CMK (cell line): Measurements from ENCODE around the gene PTCRA.
"Not testable (repeated sequence)": the region's sequence is repeated elsewhere in the genome, so short reads cannot be mapped to it uniquely, and the experiment has no call there.

Source experiments
- DNase-seq: peaks from one replicate; pipeline ENCODE4 v3.0.0-alpha.2; 2010; ENCODE audit warnings: low read depth

Gene PTCRA

GRCh38 chr6:42940493-42941045 is 24.7 kb downstream of the PTCRA start:
- no peak for DNase-seq

DNA sequence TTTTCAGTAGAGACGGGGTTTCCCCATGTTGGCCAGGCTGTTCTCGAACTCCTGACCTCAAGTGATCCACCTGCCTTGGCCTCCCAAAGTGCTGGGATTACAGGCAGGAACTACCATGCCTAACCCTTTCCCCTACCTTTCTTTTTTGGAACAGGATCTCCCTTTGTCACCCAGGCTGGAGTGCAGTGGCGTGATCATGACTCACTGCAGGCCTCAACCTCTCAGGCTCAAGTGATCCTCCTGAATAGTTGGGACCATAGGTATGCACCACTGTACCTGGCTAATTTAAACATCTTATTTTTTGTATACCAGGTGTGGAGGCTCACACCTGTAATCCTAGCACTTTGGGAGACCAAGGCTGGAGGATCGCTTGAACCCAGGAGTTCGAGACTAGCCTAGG is 25.5 kb downstream of the PTCRA start:
- DNase-seq: not testable (repeated sequence)

- no peak for DNase-seq
These were observed 26.6 kb downstream of the PTCRA start for GRCh38 chr6:42942444-42942843.

DNA sequence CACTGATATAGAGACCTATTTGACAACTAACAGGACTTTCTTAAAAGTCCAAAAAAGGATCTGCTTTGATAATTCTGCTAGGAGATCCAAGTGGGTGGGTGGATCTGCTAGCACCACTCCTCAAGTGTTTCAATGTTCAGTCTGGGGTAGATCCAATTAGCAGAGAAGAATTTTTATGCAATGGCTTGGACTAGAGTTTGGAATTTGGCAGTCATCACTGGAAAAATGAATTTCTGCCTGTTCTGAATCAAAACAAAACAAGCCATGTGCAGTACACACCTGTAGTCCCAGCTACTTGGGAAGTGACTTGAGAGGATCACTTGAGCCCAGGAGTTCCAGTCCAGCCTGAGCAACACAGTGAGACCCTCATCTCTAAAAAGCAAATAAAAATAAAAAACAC is 32.1 kb downstream of the PTCRA start:
- no peak for DNase-seq

DNA sequence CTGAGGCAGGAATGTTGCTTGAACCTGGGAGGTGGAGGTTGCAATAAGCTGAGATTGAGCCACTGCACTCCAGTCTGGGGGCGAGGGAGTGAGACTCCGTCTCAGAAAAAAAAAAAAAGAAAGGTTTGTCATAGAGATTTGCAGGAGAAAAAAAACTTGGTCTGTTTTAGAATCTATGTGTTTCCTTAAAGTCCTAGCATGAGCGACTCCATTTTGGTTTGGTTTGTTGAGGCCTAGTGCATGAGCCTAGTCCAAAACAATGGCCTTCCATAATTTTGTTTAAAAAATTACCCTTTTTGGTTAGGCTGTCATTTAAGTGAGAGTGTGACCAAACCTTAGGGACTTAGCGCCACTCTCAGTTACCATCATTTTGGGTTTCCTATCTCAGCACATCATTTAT is 36.5 kb downstream of the PTCRA start:
- no peak for DNase-seq

DNA sequence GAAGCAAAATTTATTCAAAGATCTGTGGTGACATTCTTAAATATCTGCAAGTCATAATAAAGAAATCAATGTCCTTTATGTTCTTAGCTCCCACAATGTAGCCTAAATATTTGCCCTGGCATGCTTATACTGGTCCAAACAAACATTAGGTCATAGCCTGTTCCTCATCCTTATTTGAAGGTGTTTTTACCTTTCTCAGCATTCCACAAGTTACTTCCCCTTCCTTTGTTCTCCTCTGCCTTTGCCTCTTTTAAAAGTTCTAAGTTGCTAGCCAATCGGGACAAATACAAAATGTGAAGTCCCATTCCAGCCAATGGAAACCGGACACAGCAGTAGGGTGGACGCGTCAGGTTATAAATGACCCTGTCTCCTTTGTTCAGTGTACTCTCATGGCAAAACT is 38.6 kb downstream of the PTCRA start:
- not testable (repeated sequence) for DNase-seq

DNA sequence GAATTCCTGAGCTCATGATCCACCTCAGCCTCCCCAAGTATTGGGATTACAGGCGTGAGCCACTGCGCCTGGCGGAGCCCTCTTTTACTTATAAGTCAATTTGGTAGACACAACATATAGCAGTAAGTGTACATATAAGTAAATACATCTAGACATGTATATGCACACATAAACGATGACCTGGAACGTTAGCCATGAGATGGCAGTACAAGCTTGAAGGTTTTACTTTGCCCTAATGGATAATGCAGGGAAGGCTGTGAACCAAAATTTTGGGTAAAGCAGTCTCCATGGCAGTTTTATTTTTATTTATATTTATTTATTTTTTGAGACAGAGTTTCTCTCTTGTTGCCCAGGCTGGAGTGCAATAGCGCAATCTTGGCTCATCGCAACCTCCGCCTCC is 42.3 kb downstream of the PTCRA start:
- DNase-seq: no peak

DNA sequence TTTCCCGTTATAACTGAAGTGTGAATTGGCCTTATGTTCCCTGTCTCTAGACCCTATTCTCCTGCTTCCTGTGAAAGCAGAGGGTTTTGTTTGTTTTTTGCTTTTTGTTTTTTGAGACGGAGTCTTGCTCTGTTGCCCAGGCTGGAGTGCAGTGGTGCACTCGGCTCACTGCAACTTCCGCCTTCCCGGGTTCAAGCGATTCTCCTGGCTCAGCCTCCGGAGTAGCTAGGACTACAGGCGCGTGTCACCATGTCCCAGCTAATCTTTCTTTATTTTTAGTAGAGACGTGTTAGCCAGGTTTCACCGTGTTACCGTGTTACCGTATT is 44.0 kb downstream of the PTCRA start:
- no peak for DNase-seq

GRCh38 chr6:42960243-42961019 is 44.6 kb downstream of the PTCRA start, which contains the start of gene GNMT:
Gene GNMT (plus strand): TSS chr6:42960754. CDS start chr6:42960768, 14 bp downstream.
- no peak for DNase-seq

DNA sequence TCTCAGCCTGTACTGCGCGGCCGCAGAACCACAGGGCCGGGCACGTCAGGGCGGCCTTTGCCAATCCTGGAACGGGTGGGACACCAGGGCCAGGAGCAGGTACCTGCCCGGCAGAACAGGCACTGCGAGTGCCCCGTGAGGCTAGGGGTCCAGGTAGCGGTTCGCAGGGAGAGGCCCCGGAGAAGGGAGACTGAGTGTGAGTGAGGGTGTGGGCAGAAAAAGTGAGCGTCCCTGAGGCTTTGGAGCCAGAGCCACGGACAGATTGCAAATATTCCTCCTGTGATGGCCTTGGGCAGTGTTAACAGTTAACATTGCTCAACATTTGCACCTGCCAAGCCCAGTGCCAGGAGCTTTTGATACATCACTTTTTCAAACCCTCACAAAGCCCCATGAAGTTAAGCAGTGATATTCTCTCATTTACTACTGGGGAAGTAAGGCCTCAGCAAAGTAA is 45.2 kb downstream of the PTCRA start:
- no peak for DNase-seq

- no peak for DNase-seq
These were observed 46.2 kb downstream of the PTCRA start for GRCh38 chr6:42962096-42962495.

DNA sequence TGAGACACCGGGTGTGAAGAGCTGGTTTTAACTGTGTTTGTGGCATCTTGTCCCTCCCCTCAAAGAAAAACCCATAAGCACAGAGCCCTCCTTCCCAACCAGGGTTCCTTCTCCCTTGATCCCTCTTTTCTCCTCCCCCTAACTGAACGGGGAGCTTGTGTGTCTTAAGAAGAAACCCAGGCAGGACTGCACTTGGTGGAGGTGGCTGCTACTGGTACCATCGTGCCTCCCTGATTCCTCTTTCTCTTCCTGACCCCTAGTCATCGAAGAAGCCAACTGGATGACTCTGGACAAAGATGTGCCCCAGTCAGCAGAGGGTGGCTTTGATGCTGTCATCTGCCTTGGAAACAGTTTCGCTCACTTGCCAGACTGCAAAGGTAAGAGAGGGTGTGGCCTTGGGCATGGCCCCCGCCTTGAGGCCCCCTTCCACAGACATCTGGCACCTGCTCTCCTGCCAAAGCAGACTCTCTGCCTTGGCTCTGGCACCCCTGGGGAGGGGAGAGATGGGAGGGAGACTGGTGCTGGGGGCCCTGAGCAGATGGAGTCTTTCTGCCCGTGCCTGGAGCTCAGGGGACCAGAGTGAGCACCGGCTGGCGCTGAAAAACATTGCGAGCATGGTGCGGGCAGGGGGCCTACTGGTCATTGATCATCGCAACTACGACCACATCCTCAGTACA is 46.8 kb downstream of the PTCRA start:
- no peak for DNase-seq

GRCh38 chr6:42963179-42963854 is 47.5 kb downstream of the PTCRA start:
- DNase-seq: no peak

- DNase-seq: no peak
These were observed 48.2 kb downstream of the PTCRA start for GRCh38 chr6:42963855-42964605.

DNA sequence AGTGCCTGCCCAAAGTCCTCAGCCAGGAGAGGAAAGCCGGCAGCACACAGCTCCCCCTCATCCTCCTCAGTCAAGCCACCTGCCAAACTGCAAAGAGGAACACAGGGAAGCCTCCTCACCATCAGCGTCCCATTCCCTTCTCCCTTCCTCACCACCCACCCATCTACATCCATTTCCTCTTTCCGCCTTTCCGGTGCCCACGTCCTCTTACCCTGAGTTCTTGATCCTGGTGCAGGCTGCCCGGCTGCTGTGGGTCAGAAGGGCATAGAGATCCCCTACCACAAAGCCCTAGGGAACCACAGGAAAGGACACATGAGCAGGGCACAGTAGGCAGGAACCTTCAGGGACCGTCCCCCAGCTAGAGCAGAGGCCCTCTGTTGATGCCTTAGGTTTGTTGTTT is 50.7 kb downstream of the PTCRA start:
- no peak for DNase-seq

DNA sequence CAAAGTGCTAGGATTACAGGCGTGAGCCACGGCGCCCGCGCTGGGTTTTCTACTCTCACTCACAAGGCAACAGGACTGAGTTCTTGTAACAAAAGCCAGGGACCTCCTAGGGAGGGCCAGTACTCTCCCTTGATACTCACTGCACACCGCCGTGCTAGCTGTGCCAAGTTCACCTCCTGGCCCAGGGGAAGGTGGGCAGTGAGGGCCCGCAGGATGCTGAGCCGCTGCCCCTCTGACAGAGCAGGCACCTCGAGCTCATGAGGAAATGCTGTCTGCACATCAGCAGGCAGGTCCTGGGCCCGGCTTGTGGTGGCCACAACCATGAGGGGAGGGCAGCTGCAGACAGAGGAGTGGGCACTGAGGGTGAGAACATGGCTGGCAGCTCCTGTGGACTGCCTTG is 51.4 kb downstream of the PTCRA start:
- no peak for DNase-seq

GRCh38 chr6:42968126-42968701 is 52.4 kb downstream of the PTCRA start:
- no peak for DNase-seq

DNA sequence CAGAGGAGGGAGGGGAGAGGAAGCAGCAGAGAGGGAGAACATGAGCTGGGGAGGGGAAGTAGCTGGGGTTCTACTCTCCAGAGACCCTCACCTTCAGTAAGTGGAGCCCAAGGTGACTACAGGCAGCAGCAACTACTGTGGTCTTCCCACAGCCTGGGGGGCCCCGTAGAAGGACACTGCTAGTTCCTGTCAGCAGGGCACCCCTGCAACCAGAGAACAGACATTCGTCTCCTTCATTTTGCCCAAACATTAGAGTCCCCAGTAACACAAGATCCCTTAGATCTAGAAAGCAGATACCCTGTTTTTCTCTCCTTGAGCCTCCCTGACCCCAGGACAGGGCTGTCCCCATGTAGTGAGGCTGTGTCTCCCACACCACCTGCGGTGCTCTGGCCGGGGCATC is 52.9 kb downstream of the PTCRA start:
- no peak for DNase-seq

GRCh38 chr6:42969431-42969830 is 53.6 kb downstream of the PTCRA start:
- no peak for DNase-seq

GRCh38 chr6:42969934-42970333 is 54.1 kb downstream of the PTCRA start:
- DNase-seq: no peak

- DNase-seq: no peak
These were observed 55.2 kb downstream of the PTCRA start for GRCh38 chr6:42970871-42971612.
